Esophagus muscularis mucosa (tissue), 4 donors: ENCODE data around the gene SLC18B1. TPM values are rescaled to one million over a fixed set of nuclear protein-coding genes. Genes with fewer than 3 reads are reported as not detected.

ENCODE experiments used
- DNase-seq: peaks from one replicate; pipeline ENCODE4 v3.0.0-alpha.2; 2017; ENCODE audit errors: extremely low spot score
- H3K27ac ChIP-seq, 4 donors: fragments of 200-600 bp; sonication (generic); replicated peaks in 1 of 4; 1 replicate in 3 of 4; 2 replicates in 1 of 4; pipeline ENCODE4 v1.5.1; 2016 to 2019; ENCODE audit warnings: mild to moderate bottlenecking in 1 of 4
- H3K27me3 ChIP-seq, 4 donors: fragments of 200-600 bp; sonication (generic); one replicate each; pipeline versions ENCODE4 v1.5.1 to v1.6.0; 2016 to 2019
- H3K36me3 ChIP-seq, 4 donors: fragments of 200-600 bp; sonication (generic); one replicate each; pipeline ENCODE4 v1.5.1; 2016 to 2019
- H3K4me1 ChIP-seq, 4 donors: fragments of 200-600 bp; sonication (generic); one replicate each; pipeline ENCODE4 v1.5.1; 2016 to 2019
- H3K4me3 ChIP-seq, 4 donors: fragments of 200-600 bp; sonication (generic); 1 replicate in 2 of 4; 2 replicates in 2 of 4; pipeline ENCODE4 v1.5.1; 2016 to 2019; ENCODE audit warnings: mild to moderate bottlenecking in 4 of 4, moderate library complexity in 1 of 4
- H3K9me3 ChIP-seq, 4 donors: fragments of 200-600 bp; sonication (generic); 1 replicate in 3 of 4; 2 replicates in 1 of 4; pipeline ENCODE4 v1.5.1; 2016 to 2019
- EP300 ChIP-seq: sonication (generic); formaldehyde crosslinking; IDR thresholded peaks from one replicate; pipeline ENCODE4 v1.6.1; 2017; ENCODE audit warnings: antibody characterized with exemption
- POLR2A ChIP-seq: fragments of 450-650 bp; IDR thresholded peaks from one replicate; pipeline ENCODE4 v1.6.1; 2017; ENCODE audit warnings: antibody characterized with exemption, moderate library complexity, mild to moderate bottlenecking, low read depth
- POLR2AphosphoS5 ChIP-seq, 2 donors: sonication (generic); formaldehyde crosslinking; IDR thresholded peaks; one replicate each; pipeline ENCODE4 v1.6.1; 2017; ENCODE audit warnings: antibody characterized with exemption in 2 of 2
- WGBS: methylation state at CpG from one replicate; pipeline ENCODE4 v1.1.5; 2018; 5-methylcytosine and 5-hydroxymethylcytosine counted together
- intact Hi-C: fragments of 100-400 bp; cut with DNase I; formaldehyde crosslinking; loops from one replicate; pipeline ENCODE4 v1.15.1; 2023
- small RNA-seq, 3 donors: library from RNA; depleted of rRNA; stranded (forward); fragments of <200 nt; gene quantifications; one replicate each; pipeline ENCODE3, GENCODE V24; 2016
- total RNA-seq, 4 donors: library from RNA; depleted of rRNA; stranded (reverse); fragments of >200 nt; gene quantifications; one replicate each; pipeline versions ENCODE4 v1.1.0 to v1.2.1, GENCODE V29; 2016
- TF ChIP-seq, protein P1 (sequence below), 3 experiments: fragments of 200-600 bp in 2 of 3; fragments of 450-650 bp in 1 of 3; sonication (generic) in 2 of 3; IDR thresholded peaks; one replicate each; pipeline ENCODE4 v1.5.1; 2017 to 2019; ENCODE audit warnings: antibody characterized with exemption in 3 of 3, mild to moderate bottlenecking in 2 of 3, moderate library complexity in 1 of 3

SLC18B1 gene
- total RNA-seq, 4 donors from 2014 or later: 4.8 to 6.2 (median 5.7) TPM

- no peaks in the 10 kb centered on the region for H3K36me3 ChIP-seq
- no peak for DNase-seq
- no peaks in the 10 kb centered on the region for H3K27me3 ChIP-seq
- no peak overlapping the region for H3K4me3 ChIP-seq
- H3K9me3 ChIP-seq: no peaks in the 10 kb centered on the region
- H3K4me1 ChIP-seq: peaks cover 0 to 12% (median 9%) of the 10 kb centered on the region in 4 donors
- WGBS: 74% methylated on average over 6 of the region's 6 CpGs
- TF ChIP-seq POLR2A (no peak), POLR2AphosphoS5 (IDR thresholded peaks at IDR 0.05) (no peak), EP300 (no peak)
- TF ChIP-seq, protein P1, sequence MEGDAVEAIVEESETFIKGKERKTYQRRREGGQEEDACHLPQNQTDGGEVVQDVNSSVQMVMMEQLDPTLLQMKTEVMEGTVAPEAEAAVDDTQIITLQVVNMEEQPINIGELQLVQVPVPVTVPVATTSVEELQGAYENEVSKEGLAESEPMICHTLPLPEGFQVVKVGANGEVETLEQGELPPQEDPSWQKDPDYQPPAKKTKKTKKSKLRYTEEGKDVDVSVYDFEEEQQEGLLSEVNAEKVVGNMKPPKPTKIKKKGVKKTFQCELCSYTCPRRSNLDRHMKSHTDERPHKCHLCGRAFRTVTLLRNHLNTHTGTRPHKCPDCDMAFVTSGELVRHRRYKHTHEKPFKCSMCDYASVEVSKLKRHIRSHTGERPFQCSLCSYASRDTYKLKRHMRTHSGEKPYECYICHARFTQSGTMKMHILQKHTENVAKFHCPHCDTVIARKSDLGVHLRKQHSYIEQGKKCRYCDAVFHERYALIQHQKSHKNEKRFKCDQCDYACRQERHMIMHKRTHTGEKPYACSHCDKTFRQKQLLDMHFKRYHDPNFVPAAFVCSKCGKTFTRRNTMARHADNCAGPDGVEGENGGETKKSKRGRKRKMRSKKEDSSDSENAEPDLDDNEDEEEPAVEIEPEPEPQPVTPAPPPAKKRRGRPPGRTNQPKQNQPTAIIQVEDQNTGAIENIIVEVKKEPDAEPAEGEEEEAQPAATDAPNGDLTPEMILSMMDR (IDR thresholded peaks at IDR 0.05): no peak
- intact Hi-C loops: no loop called here
- H3K27ac ChIP-seq: no peak overlapping the region
Observed at GRCh38 chr6:132725947-132726607, 72.4 kb downstream of the SLC18B1 start.

GRCh38 chr6:132725471-132725870 is 73.0 kb downstream of the SLC18B1 start:
- no peak overlapping the region for H3K27ac ChIP-seq
- no peak for DNase-seq
- intact Hi-C loops: no loop called here
- TF ChIP-seq POLR2A: no peak
- TF ChIP-seq, protein P1 (IDR thresholded peaks at IDR 0.05): no peak
- no peak for TF ChIP-seq POLR2AphosphoS5 (IDR thresholded peaks at IDR 0.05)
- TF ChIP-seq EP300: no peak
- no peaks in the 10 kb centered on the region for H3K9me3 ChIP-seq
- no peak overlapping the region for H3K4me3 ChIP-seq
- H3K27me3 ChIP-seq: no peaks in the 10 kb centered on the region
- WGBS: 89% methylated on average over 6 of the region's 6 CpGs
- H3K36me3 ChIP-seq: no peaks in the 10 kb centered on the region
- H3K4me1 ChIP-seq: peaks cover 0 to 7% (median 4%) of the 10 kb centered on the region in 4 donors

- no peaks in the 10 kb centered on the region for H3K4me1 ChIP-seq
- DNase-seq: no peak
- no peaks in the 10 kb centered on the region for H3K27me3 ChIP-seq
- H3K36me3 ChIP-seq: no peaks in the 10 kb centered on the region
- no peak for TF ChIP-seq POLR2AphosphoS5 (IDR thresholded peaks at IDR 0.05)
- TF ChIP-seq, protein P1 (IDR thresholded peaks at IDR 0.05): no peak
- no peak for TF ChIP-seq POLR2A
- TF ChIP-seq EP300: no peak
- intact Hi-C loops: no loop called here
- no peaks in the 10 kb centered on the region for H3K9me3 ChIP-seq
- no peak overlapping the region for H3K27ac ChIP-seq
- 87% methylated on average over 10 of the region's 10 CpGs for WGBS
- no peak overlapping the region for H3K4me3 ChIP-seq
Observed at GRCh38 chr6:132719736-132720448, 78.5 kb downstream of the SLC18B1 start.

Small RNAs within 50 kb of the gene (small RNA-seq; reads per million reads assigned to genes)
- gene SNORA33 (5.1 to 26.4 (median 7.4) reads per million in 3 donors), gene SNORD100 (1,218 to 6,429 (median 2,014) reads per million in 3 donors), gene SNORD101 (8,583 to 13,140 (median 9,233) reads per million in 3 donors)

Other genes starting within 250 kb of the SLC18B1 start
- not detected for gene TAAR8, start 246.0 kb downstream of the SLC18B1 start, total RNA-seq
- not detected for gene TAAR6, start 228.3 kb downstream of the SLC18B1 start, total RNA-seq
- gene TAAR5, start 208.9 kb downstream of the SLC18B1 start, total RNA-seq: not detected
- gene TAAR2, start 174.4 kb downstream of the SLC18B1 start, total RNA-seq: not detected
- gene TAAR1, start 139.5 kb downstream of the SLC18B1 start, total RNA-seq: not detected
- gene VNN1, start 84.6 kb downstream of the SLC18B1 start, total RNA-seq: 1 to 10 TPM in 3 of 4 donors, under 1 TPM in 1; 0.57 to 2.7 (median 1.3) TPM
- gene VNN2, start 40.7 kb downstream of the SLC18B1 start, total RNA-seq: 10 to 100 TPM in 1 of 4 donors, 1 to 10 TPM in 1, under 1 TPM in 2; 0.42 to 10.9 (median 1.8) TPM
- gene RPS12, start 15.9 kb upstream of the SLC18B1 start, total RNA-seq: 1,000 to 10,000 TPM in 3 of 4 donors, 100 to 1,000 TPM in 1; 892 to 2,519 (median 1,816) TPM